B cell (primary cell): ENCODE measurements around the gene ZSWIM4. TPM values are rescaled to one million over a fixed set of nuclear protein-coding genes. Genes with fewer than 3 reads are reported as not detected.

ENCODE experiments used
- ATAC-seq: fragments of 200-7000 bp; cut with Tn5 transposase; one replicate; pipeline ENCODE4 v1.10.0; 2021; ENCODE audit warnings: low read depth, mild to moderate bottlenecking, moderate number of reproducible peaks, moderate library complexity
- CTCF ChIA-PET: fragments of 350-600 bp; sonication (Branson Sonifier 250); formaldehyde crosslinking; loops from one replicate; lab custom pipeline; 2021; ENCODE audit warnings: antibody characterized with exemption, inconsistent platforms; lab: Charles Lee
- POLR2A ChIA-PET: fragments of 350-600 bp; sonication (Branson Sonifier 250); formaldehyde crosslinking; loops from one replicate; lab custom pipeline; 2021; ENCODE audit warnings: antibody characterized with exemption; lab: Charles Lee
- DNase-seq: peaks from one replicate; pipeline ENCODE4 v3.0.0; 2013
- H2AFZ ChIP-seq: 2 replicates; pipeline ENCODE4 v1.6.1; 2012; ENCODE audit warnings: mild to moderate bottlenecking, low read depth, low read length; ENCODE audit not compliant: insufficient read depth, poor library complexity, severe bottlenecking
- H3K27ac ChIP-seq, 2 donors: 1 replicate in 1 of 2; 2 replicates in 1 of 2; pipeline ENCODE4 v1.5.1; 2012 to 2013; ENCODE audit warnings: low read length in 2 of 2, mild to moderate bottlenecking in 2 of 2, moderate library complexity in 1 of 2
- H3K27me3 ChIP-seq, 4 experiments: fragments of 200-600 bp in 1 of 4; sonication (generic) in 1 of 4; replicated peaks in 1 of 4; 1 replicate in 2 of 4; 2 replicates in 2 of 4; pipeline versions ENCODE4 v1.6.1 to v1.7.0; 2013 to 2016; ENCODE audit warnings: low read length in 3 of 4, mild to moderate bottlenecking in 2 of 4, mixed read lengths in 1 of 4, moderate library complexity in 1 of 4; ENCODE audit not compliant: insufficient read depth in 4 of 4, control insufficient read depth in 3 of 4; ENCODE audit errors: control extremely low read depth in 1 of 4
- H3K36me3 ChIP-seq, 2 experiments: replicated peaks in 1 of 2; 1 replicate in 1 of 2; 2 replicates in 1 of 2; pipeline versions ENCODE4 v1.6.1 to v1.7.1; 2013; ENCODE audit warnings: low read length in 1 of 2; ENCODE audit not compliant: insufficient read depth in 2 of 2, control insufficient read depth in 1 of 2; ENCODE audit errors: control extremely low read depth in 1 of 2, extremely low read depth in 1 of 2
- H3K4me1 ChIP-seq, 2 donors: fragments of 200-600 bp in 1 of 2; sonication (generic) in 1 of 2; 1 replicate in 1 of 2; 2 replicates in 1 of 2; pipeline versions ENCODE4 v1.5.1 to v1.6.1; 2013 to 2017; ENCODE audit warnings: low read length in 2 of 2; ENCODE audit not compliant: control insufficient read depth in 2 of 2, insufficient read depth in 2 of 2
- H3K4me2 ChIP-seq: replicated peaks from 2 replicates; pipeline ENCODE3; 2012; ENCODE audit warnings: mild to moderate bottlenecking, low read depth, low read length; ENCODE audit not compliant: poor library complexity, severe bottlenecking
- H3K4me3 ChIP-seq, 5 experiments: fragments of 200-600 bp in 1 of 5; sonication (generic) in 1 of 5; 1 replicate in 3 of 5; 2 replicates in 2 of 5; pipeline versions ENCODE4 v1.5.1 to v1.7.0; 2011 to 2016; ENCODE audit warnings: low read length in 4 of 5, mild to moderate bottlenecking in 4 of 5, low read depth in 2 of 5, control low read depth in 1 of 5, moderate library complexity in 1 of 5; ENCODE audit not compliant: insufficient read depth in 1 of 5; ENCODE audit errors: control extremely low read depth in 1 of 5, extremely low read depth in 1 of 5
- H3K79me2 ChIP-seq: fragments of 200-600 bp; sonication (generic); one replicate; pipeline ENCODE4 v1.6.0; 2016; ENCODE audit warnings: low read length; ENCODE audit not compliant: control insufficient read depth, insufficient read depth
- H3K9ac ChIP-seq: fragments of 200-600 bp; sonication (generic); 2 replicates; pipeline ENCODE4 v1.6.1; 2017; ENCODE audit warnings: mild to moderate bottlenecking, low read length, moderate library complexity
- H3K9me3 ChIP-seq, 3 donors: one replicate each; pipeline versions ENCODE4 v1.6.1 to v1.7.1; 2013; ENCODE audit warnings: low read length in 2 of 3; ENCODE audit not compliant: control insufficient read depth in 2 of 3, insufficient read depth in 1 of 3; ENCODE audit errors: control extremely low read depth in 1 of 3
- H4K20me1 ChIP-seq: 2 replicates; pipeline ENCODE4 v1.6.0; 2012; ENCODE audit warnings: mild to moderate bottlenecking, low read length; ENCODE audit not compliant: insufficient read depth, control insufficient read depth, poor library complexity, severe bottlenecking
- H3K27ac Mint-ChIP-seq: one replicate; pipeline ENCODE4 v1.8.0; 2021; ENCODE audit warnings: mixed read lengths
- H3K27me3 Mint-ChIP-seq: one replicate; pipeline ENCODE4 v1.8.0; 2021; ENCODE audit warnings: mixed read lengths
- H3K4me1 Mint-ChIP-seq: one replicate; pipeline ENCODE4 v1.8.0; 2021; ENCODE audit warnings: mixed read lengths
- H3K4me3 Mint-ChIP-seq: one replicate; pipeline ENCODE4 v1.8.0; 2021; ENCODE audit warnings: mixed read lengths
- H3K9me3 Mint-ChIP-seq: one replicate; pipeline ENCODE4 v1.8.0; 2022; ENCODE audit warnings: mixed read lengths; ENCODE audit not compliant: insufficient read depth
- EZH2 ChIP-seq: IDR thresholded peaks from 2 replicates; pipeline ENCODE4 v1.6.1; 2012; ENCODE audit warnings: borderline replicate concordance, low read depth, mild to moderate bottlenecking, moderate library complexity, low read length; ENCODE audit not compliant: insufficient read depth, poor library complexity, severe bottlenecking
- WGBS: methylation state at CpG from one replicate; pipeline ENCODE4 v1.1.5; 2013; ENCODE audit warnings: missing lambda C conversion rate; ENCODE audit not compliant: insufficient coverage; 5-methylcytosine and 5-hydroxymethylcytosine counted together
- intact Hi-C: fragments of 100-400 bp; cut with micrococcal nuclease; formaldehyde crosslinking; loops from one replicate; pipeline ENCODE4 v1.10.0; 2022
- polyA plus RNA-seq: library from polyadenylated mRNA; depleted of rRNA; stranded (reverse); fragments of >200 nt; gene quantifications from 2 replicates; pipeline ENCODE4 v1.2.3, GENCODE V29; 2012
- total RNA-seq, 2 donors: library from RNA; stranded (reverse); fragments of 120-200 nt in 1 of 2; gene quantifications; 1 replicate in 1 of 2; 2 replicates in 1 of 2; pipeline versions ENCODE4 v1.2.3 to v1.2.4, GENCODE V29; 2013 to 2022
- TF ChIP-seq, protein P1 (sequence below): fragments of 200-600 bp; IDR thresholded peaks from one replicate; pipeline ENCODE4 v1.8.0; 2022; ENCODE audit warnings: antibody characterized with exemption, mild to moderate bottlenecking

The ZSWIM4 gene
- total and polyA plus RNA-seq, 2 donors (not counting 1 experiment from before 2014, with no cell fraction given) = 2.6 to 10.6 TPM

DNA sequence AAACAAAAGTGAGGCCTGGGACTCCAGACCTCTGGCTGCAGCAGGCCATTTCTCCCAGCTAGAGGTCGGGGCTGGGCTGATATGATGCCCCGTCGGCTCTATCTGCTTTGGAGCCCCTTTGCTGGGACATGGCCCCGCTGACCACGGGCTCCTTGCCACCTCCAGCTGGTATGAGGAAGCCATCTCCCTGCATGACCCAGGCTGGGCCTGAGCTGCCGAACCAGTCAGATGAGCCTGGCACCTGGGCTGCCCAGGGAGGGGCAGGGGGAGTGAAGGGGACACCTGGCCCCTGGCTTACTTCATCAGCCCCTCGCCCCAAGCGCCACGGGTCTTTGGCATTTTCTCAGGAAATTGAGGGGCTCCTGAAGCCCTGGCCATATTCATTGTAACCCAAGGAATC, 7.8 kb downstream of the ZSWIM4 start:
- POLR2A ChIA-PET = no interaction called here
- Histone ChIP-seq H3K9ac (no peak overlapping the region), H3K27me3 (no peaks in the 10 kb centered on the region), H2AFZ (no peak overlapping the region), H3K4me3 (no peak overlapping the region), H3K36me3 (peaks cover 3 to 10% of the 10 kb centered on the region in 2 experiments), H3K79me2 (peaks cover 3% of the 10 kb centered on the region), H4K20me1 (no peaks in the 10 kb centered on the region), H3K4me1 (no peaks in the 10 kb centered on the region), H3K4me2 (no peak overlapping the region), H3K9me3 (no peaks in the 10 kb centered on the region), H3K27ac (no peak overlapping the region)
- ATAC-seq (no peak), DNase-seq (no peak)
- Mint-ChIP-seq H3K9me3 (no peaks in the 10 kb centered on the region), H3K27me3 (no peaks in the 10 kb centered on the region), H3K27ac (no peak overlapping the region), H3K4me3 (no peak overlapping the region), H3K4me1 (no peaks in the 10 kb centered on the region)
- 96% methylated on average over 6 of the region's 9 CpGs for WGBS
- intact Hi-C loops = no loop called here
- CTCF ChIA-PET = interaction anchor here (0.9 to 1.5 kb wide), 2 partner anchors 59 to 60 kb away, joined by 4 to 5 read pairs; no protein-coding TSS in a partner anchor
- TF ChIP-seq, protein P1, sequence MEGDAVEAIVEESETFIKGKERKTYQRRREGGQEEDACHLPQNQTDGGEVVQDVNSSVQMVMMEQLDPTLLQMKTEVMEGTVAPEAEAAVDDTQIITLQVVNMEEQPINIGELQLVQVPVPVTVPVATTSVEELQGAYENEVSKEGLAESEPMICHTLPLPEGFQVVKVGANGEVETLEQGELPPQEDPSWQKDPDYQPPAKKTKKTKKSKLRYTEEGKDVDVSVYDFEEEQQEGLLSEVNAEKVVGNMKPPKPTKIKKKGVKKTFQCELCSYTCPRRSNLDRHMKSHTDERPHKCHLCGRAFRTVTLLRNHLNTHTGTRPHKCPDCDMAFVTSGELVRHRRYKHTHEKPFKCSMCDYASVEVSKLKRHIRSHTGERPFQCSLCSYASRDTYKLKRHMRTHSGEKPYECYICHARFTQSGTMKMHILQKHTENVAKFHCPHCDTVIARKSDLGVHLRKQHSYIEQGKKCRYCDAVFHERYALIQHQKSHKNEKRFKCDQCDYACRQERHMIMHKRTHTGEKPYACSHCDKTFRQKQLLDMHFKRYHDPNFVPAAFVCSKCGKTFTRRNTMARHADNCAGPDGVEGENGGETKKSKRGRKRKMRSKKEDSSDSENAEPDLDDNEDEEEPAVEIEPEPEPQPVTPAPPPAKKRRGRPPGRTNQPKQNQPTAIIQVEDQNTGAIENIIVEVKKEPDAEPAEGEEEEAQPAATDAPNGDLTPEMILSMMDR = no peak
- TF ChIP-seq EZH2 = no peak

DNA sequence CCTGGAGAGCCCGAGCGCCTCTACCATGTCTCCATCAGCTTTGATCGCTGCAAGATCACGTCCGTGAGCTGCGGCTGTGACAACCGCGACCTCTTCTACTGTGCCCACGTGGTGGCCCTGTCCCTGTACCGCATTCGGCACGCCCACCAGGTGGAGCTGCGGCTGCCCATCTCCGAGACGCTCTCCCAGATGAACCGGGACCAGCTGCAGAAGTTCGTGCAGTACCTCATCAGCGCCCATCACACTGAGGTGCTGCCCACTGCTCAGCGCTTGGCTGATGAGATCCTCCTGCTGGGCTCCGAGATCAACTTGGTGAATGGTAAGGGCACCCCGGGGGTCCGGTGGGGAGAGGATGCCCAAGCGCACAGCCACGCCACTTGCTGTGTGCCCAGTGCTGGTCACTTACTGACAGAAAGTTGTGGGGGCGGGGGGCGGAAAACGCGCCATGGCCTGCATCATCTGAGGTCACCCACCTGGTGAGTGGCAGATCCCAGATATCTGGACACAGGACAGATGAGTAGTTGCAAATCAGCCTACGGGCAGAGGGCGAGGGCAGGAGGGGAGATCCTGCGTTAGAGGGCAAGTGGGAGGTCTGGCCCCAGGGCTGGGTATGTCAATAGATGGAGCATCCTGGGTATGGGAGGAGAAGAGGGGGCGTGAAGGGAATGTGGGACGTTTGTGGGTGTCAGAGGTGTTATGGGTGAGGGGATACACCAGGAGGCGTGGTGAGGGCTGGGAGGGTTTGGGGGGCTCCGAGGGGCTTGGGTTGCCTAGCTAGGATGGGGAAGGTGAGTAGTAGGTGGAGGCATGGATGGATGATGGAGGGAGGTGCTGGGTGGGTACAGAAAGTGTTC, 9.8 kb downstream of the ZSWIM4 start:
- Histone ChIP-seq H3K9me3 (no peaks in the 10 kb centered on the region), H3K4me1 (no peaks in the 10 kb centered on the region), H3K9ac (no peak overlapping the region), H3K79me2 (peaks cover 3% of the 10 kb centered on the region), H3K27ac (no peak overlapping the region), H3K4me2 (no peak overlapping the region), H3K4me3 (no peak overlapping the region), H3K36me3 (peaks cover 3 to 10% of the 10 kb centered on the region in 2 experiments), H3K27me3 (no peaks in the 10 kb centered on the region), H4K20me1 (no peaks in the 10 kb centered on the region), H2AFZ (no peak overlapping the region)
- no peak overlapping the region for H3K4me3 Mint-ChIP-seq
- DNase-seq (peak; percentile 33), ATAC-seq (no peak)
- TF ChIP-seq EZH2 = no peak
- TF ChIP-seq, protein P1 = no peak
- POLR2A ChIA-PET = interaction anchor here (0.6 kb wide), 2 partner anchors 17 to 710 kb away, joined by 3 to 10 read pairs; no protein-coding TSS in a partner anchor
- WGBS = 96% methylated on average over 34 of the region's 35 CpGs
- H3K27ac Mint-ChIP-seq = no peak overlapping the region
- intact Hi-C loops = no loop called here
- no peaks in the 10 kb centered on the region for H3K27me3 Mint-ChIP-seq
- H3K9me3 Mint-ChIP-seq = no peaks in the 10 kb centered on the region
- CTCF ChIA-PET = interaction anchor here (0.5 to 1.5 kb wide), 6 partner anchors 10 to 590 kb away, joined by 3 to 6 read pairs (median 4); partner anchors contain the start of gene ZSWIM4
- H3K4me1 Mint-ChIP-seq = no peaks in the 10 kb centered on the region
